GM19463 (cell line): Measurements from ENCODE around the gene DMRT3.
A peak's percentile ranks its signal among the peaks of the same experiment; 100 is the strongest.

Experiments
- ATAC-seq: cut with Tn5 transposase; IDR thresholded peaks from one replicate; pipeline ENCODE4 v1.9.1; 2021; ENCODE audit warnings: mild to moderate bottlenecking, moderate library complexity; ENCODE audit not compliant: unreplicated experiment

The DMRT3 gene

GRCh38 chr9:970151-970996 is 6.1 kb upstream of the DMRT3 start:
- no peak for ATAC-seq

GRCh38 chr9:971901-972500 is 4.5 kb upstream of the DMRT3 start:
- no peak for ATAC-seq

- no peak for ATAC-seq
These were observed 3.8 kb upstream of the DMRT3 start for GRCh38 chr9:972501-973294.

- ATAC-seq: no peak
These were observed 3.1 kb upstream of the DMRT3 start for GRCh38 chr9:973295-973834.

- ATAC-seq: no peak
These were observed 2.1 kb upstream of the DMRT3 start for GRCh38 chr9:974031-974995.

- no peak for ATAC-seq
These were observed 1.3 kb upstream of the DMRT3 start for GRCh38 chr9:974996-975739.

- no peak for ATAC-seq
These were observed 656 bp upstream of the DMRT3 start for GRCh38 chr9:975740-976257.

- ATAC-seq: no peak
These were observed 735 bp downstream of the DMRT3 start for GRCh38 chr9:976943-977837.

- no peak for ATAC-seq
These were observed 1.7 kb downstream of the DMRT3 start for GRCh38 chr9:977838-978830.

- ATAC-seq: no peak
These were observed 3.5 kb downstream of the DMRT3 start for GRCh38 chr9:979983-980382.

- ATAC-seq: no peak
These were observed 4.2 kb downstream of the DMRT3 start for GRCh38 chr9:980640-981039.

- no peak for ATAC-seq
These were observed 5.0 kb downstream of the DMRT3 start for GRCh38 chr9:981491-981898.

- ATAC-seq: no peak
These were observed 6.2 kb downstream of the DMRT3 start for GRCh38 chr9:982394-983230.

GRCh38 chr9:994005-994404 is 17.6 kb downstream of the DMRT3 start:
- peak; percentile 73 for ATAC-seq

GRCh38 chr9:995192-995591 is 18.7 kb downstream of the DMRT3 start:
- ATAC-seq: no peak

GRCh38 chr9:995781-996180 is 19.3 kb downstream of the DMRT3 start:
- ATAC-seq: no peak
